ENCODE data around the gene TBL1XR1.

The TBL1XR1 gene

GRCh38 chr3:177201700-177202397 lies 4.6 kb upstream of the TBL1XR1 start:
- peak overlapping the region; percentile 17 for H3K4me3 ChIP-seq (IDR thresholded peaks at IDR 0.05; ENCODE audit: insufficient read depth, low read depth, low read length)
- peak overlapping the region; percentile 99 for H3K27ac ChIP-seq
- H3K4me1 ChIP-seq (ENCODE audit: low read depth, poor library complexity, severe bottlenecking): peaks cover 42% of the 10 kb centered on the region
- peak overlapping the region; percentile 39; the same call in 1 of the 2 replicates for H2AFZ ChIP-seq (ENCODE audit: low read depth)
- no peaks in the 10 kb centered on the region for H3K27me3 ChIP-seq (ENCODE audit: insufficient read depth, low read depth)
- peaks cover 11% of the 10 kb centered on the region for H3K79me2 ChIP-seq (ENCODE audit: insufficient read depth, low read depth)
- no peaks in the 10 kb centered on the region for H4K20me1 ChIP-seq (ENCODE audit: insufficient read depth)
- peak overlapping the region; percentile 95 for H3K4me2 ChIP-seq
- no peak for TF ChIP-seq CTCF (conservative IDR thresholded peaks at IDR 0.05; ENCODE audit: low read depth, low read length)
- no peaks in the 10 kb centered on the region for H3K36me3 ChIP-seq (ENCODE audit: insufficient read depth)
- H3K9ac ChIP-seq: peak overlapping the region; percentile 66

GRCh38 chr3:177199206-177199760 lies 2.0 kb upstream of the TBL1XR1 start:
- Histone ChIP-seq H3K4me2 (peak overlapping the region; percentile 95), H3K4me3 (IDR thresholded peaks at IDR 0.05; ENCODE audit: insufficient read depth, low read depth, low read length) (peak overlapping the region; percentile 39), H3K9ac (peak overlapping the region; percentile 99), H3K4me1 (ENCODE audit: low read depth, poor library complexity, severe bottlenecking) (peaks cover 43% of the 10 kb centered on the region), H3K27ac (peak overlapping the region; percentile 99), H3K79me2 (ENCODE audit: insufficient read depth, low read depth) (peaks cover 36% of the 10 kb centered on the region), H2AFZ (ENCODE audit: low read depth) (peak overlapping the region; percentile 2; the same call in 1 of the 2 replicates), H3K27me3 (ENCODE audit: insufficient read depth, low read depth) (no peaks in the 10 kb centered on the region), H4K20me1 (ENCODE audit: insufficient read depth) (peaks cover 5% of the 10 kb centered on the region; the same call in 1 of the 2 replicates), H3K36me3 (ENCODE audit: insufficient read depth) (no peaks in the 10 kb centered on the region)
- no peak; the same call in 1 of the 2 replicates for TF ChIP-seq CTCF (conservative IDR thresholded peaks at IDR 0.05; ENCODE audit: low read depth, low read length)

GRCh38 chr3:177197727-177198460 lies 612 bp upstream of the TBL1XR1 start:
- Histone ChIP-seq H2AFZ (ENCODE audit: low read depth) (peak overlapping the region; percentile 19; the same call in 1 of the 2 replicates), H3K79me2 (ENCODE audit: insufficient read depth, low read depth) (peaks cover 50% of the 10 kb centered on the region), H3K4me2 (peak overlapping the region; percentile 95), H3K9ac (peak overlapping the region; percentile 99), H3K36me3 (ENCODE audit: insufficient read depth) (no peaks in the 10 kb centered on the region), H3K4me3 (IDR thresholded peaks at IDR 0.05; ENCODE audit: insufficient read depth, low read depth, low read length) (no peak overlapping the region), H3K27ac (peak overlapping the region; percentile 99), H4K20me1 (ENCODE audit: insufficient read depth) (peaks cover 10% of the 10 kb centered on the region; the same call in 1 of the 2 replicates), H3K27me3 (ENCODE audit: insufficient read depth, low read depth) (no peaks in the 10 kb centered on the region), H3K4me1 (ENCODE audit: low read depth, poor library complexity, severe bottlenecking) (peaks cover 53% of the 10 kb centered on the region)
- no peak for TF ChIP-seq CTCF (conservative IDR thresholded peaks at IDR 0.05; ENCODE audit: low read depth, low read length)

GRCh38 chr3:177196456-177197040 lies 734 bp downstream of the TBL1XR1 start:
- H3K36me3 ChIP-seq (ENCODE audit: insufficient read depth): no peaks in the 10 kb centered on the region
- H2AFZ ChIP-seq (ENCODE audit: low read depth): no peak overlapping the region
- H3K27ac ChIP-seq: peak overlapping the region; percentile 99
- H3K4me3 ChIP-seq (IDR thresholded peaks at IDR 0.05; ENCODE audit: insufficient read depth, low read depth, low read length): peak overlapping the region; percentile 97
- peak overlapping the region; percentile 58 for H3K4me2 ChIP-seq
- H4K20me1 ChIP-seq (ENCODE audit: insufficient read depth): peaks cover 10% of the 10 kb centered on the region
- H3K9ac ChIP-seq: peak overlapping the region; percentile 99
- no peaks in the 10 kb centered on the region for H3K27me3 ChIP-seq (ENCODE audit: insufficient read depth, low read depth)
- H3K4me1 ChIP-seq (ENCODE audit: low read depth, poor library complexity, severe bottlenecking): peaks cover 54% of the 10 kb centered on the region
- no peak for TF ChIP-seq CTCF (conservative IDR thresholded peaks at IDR 0.05; ENCODE audit: low read depth, low read length)
- peaks cover 64% of the 10 kb centered on the region for H3K79me2 ChIP-seq (ENCODE audit: insufficient read depth, low read depth)
